IPS-18c (cell line): ENCODE measurements around the gene PLXNA4.

Source experiments
- H3K4me3 ChIP-seq: 2 replicates; pipeline ENCODE4 v1.7.0; 2013; ENCODE audit warnings: low read depth, mild to moderate bottlenecking, low read length, moderate library complexity; ENCODE audit not compliant: insufficient read depth
- H3K9me3 ChIP-seq: one replicate; pipeline ENCODE4 v1.6.1; 2013; ENCODE audit warnings: mild to moderate bottlenecking, low read length, moderate library complexity; ENCODE audit not compliant: control insufficient read depth, insufficient read depth

PLXNA4 gene

DNA sequence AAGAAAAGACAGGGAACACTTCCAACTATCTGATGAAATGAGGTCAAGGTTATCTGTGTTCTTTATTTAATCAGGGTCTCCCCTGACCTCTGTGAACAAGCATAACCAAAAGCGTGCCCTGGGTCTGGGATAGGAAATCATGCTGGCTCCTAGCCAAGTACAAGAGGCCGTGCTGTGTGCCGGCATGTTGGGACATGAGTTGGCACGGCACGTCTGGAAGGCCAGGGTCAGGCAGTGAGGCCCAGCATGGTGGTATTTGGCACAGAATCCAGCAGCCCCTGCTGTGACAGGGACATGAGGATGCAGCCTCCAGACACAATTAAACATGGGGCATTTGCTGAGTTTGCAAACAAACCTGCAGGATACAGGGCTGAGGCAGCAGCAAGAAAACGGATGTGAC is 320.4 kb downstream of the PLXNA4 start:
- no peaks in the 10 kb centered on the region for H3K9me3 ChIP-seq
- no peak overlapping the region for H3K4me3 ChIP-seq

- Histone ChIP-seq H3K9me3 (no peaks in the 10 kb centered on the region), H3K4me3 (no peak overlapping the region)
These were observed 321.0 kb downstream of the PLXNA4 start for GRCh38 chr7:132255115-132255797.

DNA sequence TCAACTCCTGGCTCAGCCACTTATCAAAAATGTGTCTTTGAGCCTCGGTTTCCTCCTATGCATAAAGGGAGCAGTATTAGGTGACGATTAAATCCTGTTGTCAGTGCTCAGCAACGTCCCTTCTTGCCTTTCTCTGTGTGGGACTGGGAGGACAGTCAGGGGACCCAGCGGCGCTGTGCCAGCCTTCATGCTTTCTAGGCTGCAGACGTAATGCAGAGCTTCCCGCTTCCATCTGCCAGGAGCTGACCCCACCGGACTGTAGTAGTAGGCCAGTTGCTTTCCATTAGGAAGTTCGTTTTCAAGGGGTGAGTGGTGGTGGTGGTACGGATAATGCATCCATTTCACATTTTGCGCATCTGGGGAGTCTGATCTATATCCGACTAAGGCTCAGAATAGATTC is 321.8 kb downstream of the PLXNA4 start:
- Histone ChIP-seq H3K9me3 (no peaks in the 10 kb centered on the region), H3K4me3 (no peak overlapping the region)

DNA sequence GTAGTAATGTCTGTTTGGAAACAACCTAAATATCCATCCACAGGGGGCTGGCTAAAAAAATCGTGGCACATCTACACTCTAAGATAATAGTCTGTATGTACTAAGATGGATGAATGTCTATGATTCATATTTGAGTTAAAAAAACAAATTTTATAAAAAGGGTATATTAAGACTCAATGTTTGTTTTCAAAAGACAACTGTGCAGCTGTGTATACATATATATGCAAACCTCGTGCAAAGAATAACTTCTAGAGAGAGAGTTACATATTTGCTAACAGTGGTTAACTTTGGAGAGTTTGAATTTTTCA is 323.5 kb downstream of the PLXNA4 start:
- H3K9me3 ChIP-seq = no peaks in the 10 kb centered on the region

DNA sequence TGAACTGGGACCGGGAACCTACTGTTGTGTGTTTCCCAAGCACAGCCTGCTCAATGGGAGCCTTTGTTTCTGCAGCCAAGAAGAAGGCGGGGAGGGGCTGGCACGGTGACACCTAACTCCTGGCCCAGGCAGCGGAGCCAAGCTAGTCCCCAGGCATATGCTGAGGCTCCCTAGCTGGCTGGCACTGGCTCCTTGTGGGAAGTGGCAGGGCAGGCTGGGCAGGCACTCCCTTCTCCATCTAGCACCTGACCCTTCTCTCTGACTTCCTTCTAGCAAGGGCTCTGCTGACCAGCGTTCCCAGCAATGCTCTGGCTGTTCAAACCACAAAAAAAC is 325.0 kb downstream of the PLXNA4 start:
- no peak overlapping the region for H3K4me3 ChIP-seq

More for the DNA sequence above, 323.5 kb downstream of the PLXNA4 start:
- no peak overlapping the region for H3K4me3 ChIP-seq

GRCh38 chr7:132250480-132251326 is 325.6 kb downstream of the PLXNA4 start:
- no peaks in the 10 kb centered on the region for H3K9me3 ChIP-seq
- no peak overlapping the region for H3K4me3 ChIP-seq

More for the DNA sequence above, 325.0 kb downstream of the PLXNA4 start:
- H3K9me3 ChIP-seq = no peaks in the 10 kb centered on the region

DNA sequence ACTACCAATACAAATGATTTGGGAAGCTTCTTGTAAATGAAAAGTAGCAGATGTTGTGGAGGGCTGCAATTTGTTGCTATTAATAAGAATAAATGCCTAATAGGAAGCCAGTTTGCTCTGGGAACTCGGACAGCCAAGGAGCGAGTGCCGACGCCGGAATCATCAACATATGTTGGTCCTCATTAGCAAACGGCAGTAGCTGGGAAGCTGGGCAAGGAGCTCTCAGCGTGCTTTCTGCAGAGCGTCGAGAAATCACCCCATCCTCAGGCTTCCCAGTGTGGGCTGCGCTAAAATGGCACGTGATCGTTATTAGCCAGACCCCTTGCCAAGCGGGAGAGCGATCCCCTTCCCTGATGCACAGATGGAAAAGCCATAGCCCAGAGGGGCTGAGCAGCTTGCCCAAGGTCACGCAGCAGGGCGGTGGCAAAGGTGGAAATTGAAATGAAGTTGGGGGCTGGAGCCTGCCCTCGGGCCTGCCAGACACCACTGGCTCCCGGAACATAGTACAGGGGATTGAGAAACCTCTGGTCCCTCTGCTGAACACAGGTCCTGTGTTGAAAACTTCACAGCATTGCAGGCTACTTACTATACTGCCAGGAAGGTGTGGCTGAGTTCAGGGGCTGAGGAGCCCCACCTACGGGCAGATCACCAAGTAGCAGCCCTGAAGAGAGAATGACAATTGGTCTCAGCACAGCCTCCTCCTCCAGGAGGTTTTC is 326.9 kb downstream of the PLXNA4 start:
- H3K9me3 ChIP-seq = no peaks in the 10 kb centered on the region
- H3K4me3 ChIP-seq = no peak overlapping the region

DNA sequence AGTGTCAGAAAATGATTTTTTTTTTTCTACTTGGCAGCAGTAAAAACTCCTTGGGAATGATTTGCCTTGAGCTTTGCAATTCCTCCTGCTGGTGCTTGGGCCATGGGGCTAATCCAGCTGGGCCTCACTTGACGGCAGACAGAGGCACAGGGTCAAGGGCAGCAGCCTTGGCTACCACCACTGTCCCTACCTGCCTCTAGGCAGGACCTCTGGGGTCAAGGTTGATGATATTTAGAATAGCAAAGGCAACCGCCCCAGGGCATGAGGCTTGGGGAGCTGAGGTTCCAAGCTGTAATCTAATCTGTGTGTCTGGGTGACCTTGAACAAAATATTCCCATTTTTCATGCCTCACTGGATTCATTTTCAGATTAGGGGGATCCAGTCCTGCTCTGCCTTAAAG is 327.4 kb downstream of the PLXNA4 start:
- Histone ChIP-seq H3K4me3 (no peak overlapping the region), H3K9me3 (no peaks in the 10 kb centered on the region)

DNA sequence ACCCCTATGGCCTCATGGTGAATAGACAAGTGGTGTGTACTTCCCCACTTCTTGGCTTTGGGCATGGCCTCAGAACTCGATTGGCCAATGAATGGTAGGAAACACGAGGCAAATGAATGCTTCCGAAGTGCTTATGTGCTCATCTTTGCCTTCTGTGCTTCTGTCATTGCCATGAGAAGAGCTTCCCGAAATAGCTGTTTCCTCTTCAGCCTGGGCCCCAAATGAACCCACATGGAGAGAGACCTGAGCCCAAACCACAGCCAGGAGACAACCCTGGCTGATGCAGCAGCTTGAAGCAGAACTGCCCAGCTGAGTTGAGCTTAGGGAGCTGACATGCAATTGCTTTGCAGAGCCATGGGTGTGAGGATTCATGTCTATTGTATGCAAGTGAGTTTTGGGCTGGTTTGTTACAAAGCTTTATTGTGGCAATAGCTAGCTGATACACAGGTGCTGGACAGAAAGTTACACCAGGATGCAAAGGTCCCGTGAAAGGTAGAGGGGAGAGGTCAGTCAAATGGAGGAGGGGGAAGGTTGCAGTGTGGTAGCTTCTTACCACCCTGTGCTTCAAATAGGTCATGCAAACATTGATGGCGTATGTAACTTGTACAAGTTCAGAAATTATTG is 328.2 kb downstream of the PLXNA4 start:
- H3K9me3 ChIP-seq = no peaks in the 10 kb centered on the region
- no peak overlapping the region for H3K4me3 ChIP-seq

DNA sequence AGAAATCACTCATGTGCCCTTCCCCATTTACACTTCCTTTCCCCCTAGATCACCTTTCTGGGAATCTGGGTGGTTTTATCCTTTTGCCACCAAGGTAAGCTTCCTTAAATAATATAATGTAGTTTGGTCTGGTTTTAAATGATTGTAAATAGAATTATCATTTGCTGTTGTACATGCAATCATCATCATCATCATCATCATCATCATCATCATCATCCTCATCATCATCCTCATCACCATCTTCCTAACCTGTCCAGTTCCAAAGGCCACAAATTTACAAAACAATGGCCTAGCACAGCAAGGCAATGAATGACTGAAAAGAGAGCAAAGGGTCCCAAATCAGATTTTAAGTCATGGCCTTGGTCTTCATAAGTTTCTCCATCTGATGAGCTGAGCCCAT is 329.7 kb downstream of the PLXNA4 start:
- Histone ChIP-seq H3K9me3 (no peaks in the 10 kb centered on the region), H3K4me3 (no peak overlapping the region)

- no peaks in the 10 kb centered on the region for H3K9me3 ChIP-seq
- no peak overlapping the region for H3K4me3 ChIP-seq
These were observed 330.7 kb downstream of the PLXNA4 start for GRCh38 chr7:132245539-132245938.

DNA sequence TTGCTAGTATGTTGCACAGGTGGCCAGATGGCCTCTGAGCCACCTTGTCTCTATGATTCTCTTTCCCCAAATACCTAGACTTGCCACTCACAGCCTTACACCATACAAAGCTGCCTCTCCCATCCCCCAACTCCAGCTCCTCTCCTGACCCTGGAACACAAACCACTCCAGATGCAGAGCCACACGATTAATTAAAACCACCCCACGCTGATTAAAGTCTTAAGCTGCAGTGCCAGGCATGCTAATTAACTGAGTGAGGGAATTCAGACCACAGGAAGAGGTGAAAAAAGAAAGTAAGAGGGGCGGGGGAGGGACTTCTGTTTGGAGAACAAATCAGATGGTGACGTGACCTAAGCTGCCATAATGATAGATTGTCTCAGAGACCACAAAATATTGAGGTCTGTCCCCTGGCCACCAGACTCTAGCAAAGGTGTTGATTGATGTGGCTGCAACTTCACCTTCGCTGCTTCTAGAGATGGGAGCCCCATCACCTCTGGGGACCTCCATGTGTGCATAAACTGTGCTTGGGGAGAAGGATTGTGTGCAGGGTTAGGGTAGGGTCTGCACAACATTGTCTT is 331.3 kb downstream of the PLXNA4 start:
- H3K4me3 ChIP-seq = no peak overlapping the region
- no peaks in the 10 kb centered on the region for H3K9me3 ChIP-seq

DNA sequence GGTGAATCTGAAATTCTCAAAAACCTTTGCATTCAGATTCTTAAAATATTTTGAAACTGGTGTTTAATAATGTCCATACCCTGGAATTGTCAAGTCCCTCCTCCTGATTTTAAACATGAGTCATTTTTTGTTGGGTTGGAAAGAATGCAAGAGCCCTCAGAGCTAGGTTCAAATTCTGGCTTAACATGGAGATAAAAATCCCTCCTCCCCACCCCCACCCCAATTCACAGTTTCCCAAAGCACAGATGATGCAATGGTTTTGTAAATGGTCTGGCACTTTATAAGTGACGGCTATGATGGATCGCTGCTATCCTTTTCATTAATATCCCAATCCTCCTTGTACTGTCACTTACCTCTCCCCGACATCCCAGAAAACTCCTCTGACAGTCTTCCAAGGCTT is 332.8 kb downstream of the PLXNA4 start:
- Histone ChIP-seq H3K9me3 (no peaks in the 10 kb centered on the region), H3K4me3 (no peak overlapping the region)

GRCh38 chr7:132243051-132243450 is 333.2 kb downstream of the PLXNA4 start:
- Histone ChIP-seq H3K4me3 (no peak overlapping the region), H3K9me3 (no peaks in the 10 kb centered on the region)

DNA sequence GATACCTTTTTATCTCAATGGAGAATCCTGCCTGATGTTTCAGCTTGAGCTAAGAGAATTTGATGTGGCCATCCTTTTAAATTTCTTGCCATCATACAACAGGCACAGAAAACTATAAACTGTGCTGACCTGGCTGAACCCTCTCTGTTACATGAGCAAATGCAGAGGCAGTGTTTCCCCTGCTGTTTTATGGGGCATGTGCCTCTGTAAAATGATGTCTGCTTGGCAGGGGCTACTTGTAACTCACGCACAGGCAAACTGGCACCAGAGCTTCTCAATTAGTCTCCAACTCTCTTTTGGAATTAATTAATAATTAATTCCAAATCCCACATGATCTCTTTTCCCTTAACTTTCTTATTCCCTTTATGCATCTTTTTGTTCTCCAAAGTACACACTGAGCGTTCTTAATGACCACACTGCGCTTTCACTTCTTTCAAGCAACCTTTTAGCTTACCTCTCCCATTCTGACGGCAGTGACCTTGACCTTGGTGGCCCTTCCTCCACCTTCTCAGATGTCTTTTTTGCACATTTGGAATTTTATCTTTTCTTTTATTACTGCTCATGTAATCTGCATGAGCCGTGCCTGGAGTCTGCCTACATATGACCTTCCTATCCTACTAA is 334.0 kb downstream of the PLXNA4 start:
- H3K9me3 ChIP-seq = no peaks in the 10 kb centered on the region
- H3K4me3 ChIP-seq = no peak overlapping the region

- H3K9me3 ChIP-seq = no peaks in the 10 kb centered on the region
- H3K4me3 ChIP-seq = no peak overlapping the region
These were observed 335.3 kb downstream of the PLXNA4 start for GRCh38 chr7:132240821-132241422.

- Histone ChIP-seq H3K9me3 (no peaks in the 10 kb centered on the region), H3K4me3 (no peak overlapping the region)
These were observed 336.0 kb downstream of the PLXNA4 start for GRCh38 chr7:132240262-132240661.
